IPS-18c (cell line): ENCODE data around the gene COL4A1.
"Not testable (repeated sequence)": the region's sequence is repeated elsewhere in the genome, so short reads cannot be mapped to it uniquely, and the experiment has no call there.

Source experiments
- H3K4me3 ChIP-seq: 2 replicates; pipeline ENCODE4 v1.7.0; 2013; ENCODE audit warnings: low read depth, mild to moderate bottlenecking, low read length, moderate library complexity; ENCODE audit not compliant: insufficient read depth
- H3K9me3 ChIP-seq: one replicate; pipeline ENCODE4 v1.6.1; 2013; ENCODE audit warnings: mild to moderate bottlenecking, low read length, moderate library complexity; ENCODE audit not compliant: control insufficient read depth, insufficient read depth

The COL4A1 gene

GRCh38 chr13:110126391-110126961 is 180.5 kb downstream of the COL4A1 start:
- Histone ChIP-seq H3K4me3 (no peak overlapping the region), H3K9me3 (no peaks in the 10 kb centered on the region)

- no peak overlapping the region for H3K4me3 ChIP-seq
- no peaks in the 10 kb centered on the region for H3K9me3 ChIP-seq
These were observed 181.2 kb downstream of the COL4A1 start for GRCh38 chr13:110125613-110126272.

- H3K4me3 ChIP-seq, result no peak overlapping the region
- H3K9me3 ChIP-seq, result no peaks in the 10 kb centered on the region
These were observed 181.8 kb downstream of the COL4A1 start for GRCh38 chr13:110125157-110125556.

- Histone ChIP-seq H3K9me3 (no peaks in the 10 kb centered on the region), H3K4me3 (no peak overlapping the region)
These were observed 182.6 kb downstream of the COL4A1 start for GRCh38 chr13:110124201-110124940.

- no peaks in the 10 kb centered on the region for H3K9me3 ChIP-seq
- no peak overlapping the region for H3K4me3 ChIP-seq
These were observed 183.7 kb downstream of the COL4A1 start for GRCh38 chr13:110123041-110123809.

- no peaks in the 10 kb centered on the region for H3K9me3 ChIP-seq
- H3K4me3 ChIP-seq, result no peak overlapping the region
These were observed 185.4 kb downstream of the COL4A1 start for GRCh38 chr13:110121422-110122083.

- Histone ChIP-seq H3K9me3 (no peaks in the 10 kb centered on the region), H3K4me3 (no peak overlapping the region)
These were observed 186.7 kb downstream of the COL4A1 start for GRCh38 chr13:110119935-110120905.

GRCh38 chr13:110118106-110118505 is 188.9 kb downstream of the COL4A1 start:
- no peaks in the 10 kb centered on the region for H3K9me3 ChIP-seq
- H3K4me3 ChIP-seq, result no peak overlapping the region

GRCh38 chr13:110116072-110116487 is 190.9 kb downstream of the COL4A1 start:
- H3K4me3 ChIP-seq, result no peak overlapping the region
- no peaks in the 10 kb centered on the region for H3K9me3 ChIP-seq

- Histone ChIP-seq H3K4me3 (no peak overlapping the region), H3K9me3 (no peaks in the 10 kb centered on the region)
These were observed 191.4 kb downstream of the COL4A1 start for GRCh38 chr13:110115591-110115990.

GRCh38 chr13:110114316-110114715 is 192.6 kb downstream of the COL4A1 start:
- Histone ChIP-seq H3K9me3 (no peaks in the 10 kb centered on the region), H3K4me3 (no peak overlapping the region)

GRCh38 chr13:110113284-110113764 is 193.6 kb downstream of the COL4A1 start:
- Histone ChIP-seq H3K9me3 (no peaks in the 10 kb centered on the region), H3K4me3 (no peak overlapping the region)

GRCh38 chr13:110112379-110112778 is 194.6 kb downstream of the COL4A1 start:
- not testable (repeated sequence) for H3K4me3 ChIP-seq, H3K9me3 ChIP-seq

- Histone ChIP-seq H3K4me3 (no peak overlapping the region), H3K9me3 (no peaks in the 10 kb centered on the region)
These were observed 196.2 kb downstream of the COL4A1 start for GRCh38 chr13:110110783-110111182.

GRCh38 chr13:110109910-110110309 is 197.0 kb downstream of the COL4A1 start:
- Histone ChIP-seq H3K9me3 (no peaks in the 10 kb centered on the region), H3K4me3 (no peak overlapping the region)

- Histone ChIP-seq H3K9me3 (no peaks in the 10 kb centered on the region), H3K4me3 (no peak overlapping the region)
These were observed 197.7 kb downstream of the COL4A1 start for GRCh38 chr13:110109140-110109783.
